ENCODE results near the gene MAP3K8. TPM values are rescaled to one million over a fixed set of nuclear protein-coding genes. Genes with fewer than 3 reads are reported as not detected.

Gene MAP3K8
- total RNA-seq = 11.5 and 13.7 TPM in 2 replicates
- long read RNA-seq, transcript MAP3K8-207 (8 exons, 2,782 nt) = minor isoform, 7 of 53 reads
- long read RNA-seq, transcript MAP3K8-201 (9 exons, 3,096 nt) = major isoform, 10 of 53 reads
- long read RNA-seq, partial matches to known transcripts = 6 of 53 reads
- long read RNA-seq, other reads (novel, unspliced or antisense) = 29 of 53 reads

DNA sequence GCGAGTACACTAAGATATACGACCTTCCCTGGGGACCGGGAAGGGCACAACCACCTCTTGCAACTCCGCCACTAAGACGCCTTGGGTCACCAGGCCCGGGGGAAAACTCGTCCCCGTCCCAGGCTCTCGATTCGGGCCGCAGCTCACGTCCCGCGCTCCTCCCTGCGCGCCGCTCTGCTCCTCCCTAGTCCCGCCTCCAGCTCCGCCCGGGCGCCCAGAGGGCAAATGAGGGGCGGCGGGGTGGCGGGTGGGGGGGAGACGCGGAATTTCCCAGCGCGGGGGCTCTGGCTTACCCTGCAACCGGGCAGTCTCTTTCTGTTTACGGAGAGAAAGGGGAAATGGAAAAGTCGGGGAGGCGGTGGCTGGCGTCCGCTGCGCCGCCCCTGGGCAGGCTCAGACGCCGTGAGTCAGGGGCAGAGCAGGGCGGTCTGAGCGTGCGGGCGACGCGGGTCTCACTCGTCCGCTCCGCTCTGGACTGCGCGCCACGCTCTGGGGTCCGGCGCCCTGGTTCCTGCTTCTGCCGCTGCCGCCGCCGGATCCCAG lies at the start of gene MAP3K8:
MAP3K8 (plus strand) TSS at position 455 of the 543 bp plus-strand sequence. CDS start 4,755 bp downstream, outside the sequence.
- H3K9me3 Mint-ChIP-seq (ENCODE audit: unreplicated experiment) = no peaks in the 10 kb centered on the region
- H3K4me3 Mint-ChIP-seq (ENCODE audit: unreplicated experiment) = peak within 1 kb of the TSS; percentile 90
- peaks cover 4% of the 10 kb centered on the region for H3K36me3 Mint-ChIP-seq (ENCODE audit: unreplicated experiment)
- DNase-seq (ENCODE audit: extremely low spot score, unreplicated experiment) = peak; percentile 94
- TF ChIP-seq CTCF (IDR thresholded peaks at IDR 0.05) = no peak
- H3K27me3 Mint-ChIP-seq (ENCODE audit: unreplicated experiment) = no peaks in the 10 kb centered on the region
- peaks cover 58% of the 10 kb centered on the region for H3K4me1 Mint-ChIP-seq (ENCODE audit: unreplicated experiment)
- H3K27ac Mint-ChIP-seq (ENCODE audit: unreplicated experiment) = peak within 1 kb of the TSS; percentile 96

DNA sequence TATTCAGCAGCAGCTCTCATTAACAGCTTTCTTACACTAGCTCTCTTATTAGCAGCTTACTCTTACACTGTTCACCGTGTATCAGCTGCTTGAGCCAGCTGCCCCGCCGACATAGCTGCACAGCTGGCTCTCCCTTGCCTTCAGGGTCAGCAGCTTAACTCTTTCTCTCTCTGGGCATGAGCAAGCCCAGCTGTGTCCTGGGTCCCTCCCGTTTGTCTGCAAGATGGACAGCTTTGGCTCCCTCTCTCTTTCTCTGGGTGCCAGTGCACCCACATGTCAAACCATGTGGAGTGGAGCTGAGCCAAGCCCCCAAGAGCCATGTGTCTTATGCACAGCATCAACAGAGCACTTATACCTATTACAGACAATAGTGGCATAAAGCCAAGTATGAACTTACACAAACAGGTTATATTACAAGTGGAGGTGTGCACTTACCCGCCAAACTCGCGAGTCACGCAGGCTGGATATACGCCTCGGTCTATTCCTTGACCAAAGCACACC lies 49.2 kb upstream of the MAP3K8 start:
- H3K4me1 Mint-ChIP-seq (ENCODE audit: unreplicated experiment) = peaks cover 3% of the 10 kb centered on the region
- no peaks in the 10 kb centered on the region for H3K36me3 Mint-ChIP-seq (ENCODE audit: unreplicated experiment)
- H3K27ac Mint-ChIP-seq (ENCODE audit: unreplicated experiment) = no peak overlapping the region
- TF ChIP-seq CTCF (IDR thresholded peaks at IDR 0.05) = peak; percentile 59
- peaks cover 6% of the 10 kb centered on the region for H3K9me3 Mint-ChIP-seq (ENCODE audit: unreplicated experiment)
- peaks cover 61% of the 10 kb centered on the region for H3K27me3 Mint-ChIP-seq (ENCODE audit: unreplicated experiment)
- DNase-seq (ENCODE audit: extremely low spot score, unreplicated experiment) = no peak
- no peak overlapping the region for H3K4me3 Mint-ChIP-seq (ENCODE audit: unreplicated experiment)

DNA sequence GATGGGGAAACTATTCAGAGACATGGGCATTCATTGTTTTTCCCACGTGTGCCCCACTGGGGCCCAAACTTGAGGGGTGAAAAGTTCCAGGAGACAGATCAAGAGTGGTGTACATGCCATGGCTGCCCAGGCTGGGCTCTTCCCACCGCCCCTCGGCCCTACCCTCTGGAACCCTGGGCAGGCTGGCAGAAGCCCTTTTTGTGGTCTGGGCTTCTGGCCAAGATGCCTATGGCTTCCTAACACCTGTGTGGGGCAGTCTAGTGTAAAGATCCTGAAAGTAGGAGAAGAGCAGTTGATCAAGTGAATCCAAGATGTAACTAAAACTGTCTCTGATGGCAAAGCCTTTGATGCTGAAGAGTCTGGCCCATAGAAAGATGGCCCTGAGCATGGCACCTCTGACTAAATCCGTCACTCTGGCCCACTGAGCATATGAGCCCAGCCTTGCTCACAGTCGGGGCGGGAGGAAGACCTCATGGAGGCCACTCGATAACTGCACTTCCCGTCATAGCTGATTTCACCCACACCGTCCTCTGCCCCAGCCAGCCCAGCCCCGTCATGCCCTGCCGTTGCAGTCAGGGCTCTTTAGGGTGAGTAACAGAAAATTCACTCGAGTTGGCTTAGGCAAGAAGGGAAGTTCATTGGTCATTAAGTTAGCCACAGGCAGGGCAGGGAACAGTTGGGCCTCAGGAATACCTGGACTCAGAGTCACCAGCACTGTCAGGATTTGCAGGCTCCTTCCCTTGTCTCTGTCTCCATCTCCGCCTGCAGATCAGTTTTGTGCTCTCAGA lies 47.0 kb upstream of the MAP3K8 start:
- no peak for DNase-seq (ENCODE audit: extremely low spot score, unreplicated experiment)
- H3K4me3 Mint-ChIP-seq (ENCODE audit: unreplicated experiment) = no peak overlapping the region
- H3K27me3 Mint-ChIP-seq (ENCODE audit: unreplicated experiment) = peaks cover 59% of the 10 kb centered on the region
- H3K4me1 Mint-ChIP-seq (ENCODE audit: unreplicated experiment) = peaks cover 3% of the 10 kb centered on the region
- H3K27ac Mint-ChIP-seq (ENCODE audit: unreplicated experiment) = no peak overlapping the region
- no peak for TF ChIP-seq CTCF (IDR thresholded peaks at IDR 0.05)
- H3K36me3 Mint-ChIP-seq (ENCODE audit: unreplicated experiment) = no peaks in the 10 kb centered on the region
- H3K9me3 Mint-ChIP-seq (ENCODE audit: unreplicated experiment) = peaks cover 6% of the 10 kb centered on the region

GRCh38 chr10:30387646-30388243 lies 46.2 kb upstream of the MAP3K8 start:
- Mint-ChIP-seq H3K36me3 (ENCODE audit: unreplicated experiment) (no peaks in the 10 kb centered on the region), H3K4me1 (ENCODE audit: unreplicated experiment) (peaks cover 5% of the 10 kb centered on the region), H3K27me3 (ENCODE audit: unreplicated experiment) (peaks cover 57% of the 10 kb centered on the region), H3K27ac (ENCODE audit: unreplicated experiment) (no peak overlapping the region), H3K4me3 (ENCODE audit: unreplicated experiment) (no peak overlapping the region), H3K9me3 (ENCODE audit: unreplicated experiment) (peaks cover 6% of the 10 kb centered on the region)
- DNase-seq (ENCODE audit: extremely low spot score, unreplicated experiment) = no peak
- TF ChIP-seq CTCF (IDR thresholded peaks at IDR 0.05) = no peak
